PFSK-1 (cell line): ENCODE results near the gene PITPNM2.

ENCODE experiments used
- POLR2AphosphoS5 ChIP-seq: IDR thresholded peaks from 2 replicates; pipeline ENCODE4 v1.6.1; 2012; ENCODE audit warnings: low read depth, mild to moderate bottlenecking, control low read depth, low read length, moderate library complexity
- REST ChIP-seq, 2 experiments: IDR thresholded peaks; 2 replicates each; pipeline versions ENCODE4 v1.6.1 to v1.8.0; 2011 to 2012; ENCODE audit warnings: low read depth in 2 of 2, low read length in 2 of 2, control low read depth in 1 of 2, inconsistent platforms in 1 of 2, mild to moderate bottlenecking in 1 of 2, moderate library complexity in 1 of 2; ENCODE audit not compliant: insufficient read depth in 1 of 2
- SIN3A ChIP-seq: IDR thresholded peaks from 2 replicates; pipeline ENCODE4 v1.6.1; 2012; ENCODE audit warnings: mild to moderate bottlenecking, low read length, moderate library complexity, borderline replicate concordance; ENCODE audit not compliant: insufficient read depth
- TAF1 ChIP-seq: IDR thresholded peaks from 2 replicates; pipeline ENCODE4 v1.6.1; 2012; ENCODE audit warnings: low read length, control low read depth, borderline replicate concordance; ENCODE audit not compliant: insufficient read depth

- no peak for TF ChIP-seq REST (IDR thresholded peaks at IDR 0.05; ENCODE audit: insufficient read depth in 1 of 2, low read depth in 2 of 2, low read length in 2 of 2)
- no peak for TF ChIP-seq POLR2AphosphoS5
- no peak for TF ChIP-seq TAF1
- TF ChIP-seq SIN3A: no peak
Measured at GRCh38 chr12:123142921-123143735, 7.8 kb downstream of the PITPNM2 start.
